Endodermal cell (in vitro differentiated cells): ENCODE data around the gene PON1. TPM values are rescaled to one million over a fixed set of nuclear protein-coding genes. Genes with fewer than 3 reads are reported as not detected.

Experiments
- DNase-seq: peaks from one replicate; pipeline ENCODE4 v3.0.0-alpha.2; 2017
- H3K27ac ChIP-seq: 2 replicates; pipeline ENCODE4 v1.5.1; 2013; ENCODE audit warnings: mild to moderate bottlenecking, low read depth, low read length, moderate library complexity
- H3K27me3 ChIP-seq: 2 replicates; pipeline ENCODE4 v1.6.1; 2013; ENCODE audit warnings: mild to moderate bottlenecking, low read length, moderate library complexity; ENCODE audit not compliant: insufficient read depth, control insufficient read depth, poor library complexity, severe bottlenecking
- H3K36me3 ChIP-seq: 2 replicates; pipeline ENCODE4 v1.7.0; 2013; ENCODE audit warnings: mild to moderate bottlenecking, low read length, moderate library complexity; ENCODE audit not compliant: control insufficient read depth, insufficient read depth
- H3K4me1 ChIP-seq: one replicate; pipeline ENCODE4 v1.7.0; 2013; ENCODE audit warnings: low read length; ENCODE audit not compliant: control insufficient read depth, insufficient read depth
- H3K4me3 ChIP-seq: 2 replicates; pipeline ENCODE4 v1.5.1; 2013; ENCODE audit warnings: mild to moderate bottlenecking, low read length, moderate library complexity
- H3K9ac ChIP-seq: 2 replicates; pipeline ENCODE4 v1.6.1; 2013; ENCODE audit warnings: mild to moderate bottlenecking, low read length, moderate library complexity; ENCODE audit not compliant: poor library complexity, severe bottlenecking; ENCODE audit errors: extremely low read depth
- H3K9me3 ChIP-seq: 2 replicates; pipeline ENCODE4 v1.6.1; 2013; ENCODE audit warnings: mild to moderate bottlenecking, low read length, moderate library complexity; ENCODE audit not compliant: control insufficient read depth
- H3K27ac Mint-ChIP-seq: 2 replicates; pipeline ENCODE4 v1.8.0; 2020; ENCODE audit warnings: mixed read lengths
- H3K27me3 Mint-ChIP-seq: 2 replicates; pipeline ENCODE4 v1.8.0; 2021; ENCODE audit warnings: mild to moderate bottlenecking, mixed read lengths; ENCODE audit not compliant: insufficient read depth
- H3K36me3 Mint-ChIP-seq: 2 replicates; pipeline ENCODE4 v1.8.0; 2020; ENCODE audit warnings: low read depth, mixed read lengths
- H3K4me1 Mint-ChIP-seq: 2 replicates; pipeline ENCODE4 v1.8.0; 2020; ENCODE audit warnings: mixed read lengths
- H3K4me3 Mint-ChIP-seq: 2 replicates; pipeline ENCODE4 v1.8.0; 2020; ENCODE audit warnings: mild to moderate bottlenecking, moderate library complexity, mixed read lengths
- H3K9me3 Mint-ChIP-seq: 2 replicates; pipeline ENCODE4 v1.8.0; 2020; ENCODE audit warnings: mild to moderate bottlenecking, mixed read lengths
- CTCF ChIP-seq: fragments of 200-600 bp; sonication (generic); conservative IDR thresholded peaks from 2 replicates; pipeline ENCODE4 v1.5.0; 2021; ENCODE audit warnings: antibody characterized with exemption, mild to moderate bottlenecking
- WGBS, 2 experiments: methylation state at CpG; one replicate each; pipeline versions ENCODE4 v1.1.5 to v1.1.7; 2013; ENCODE audit warnings: missing lambda C conversion rate in 2 of 2, mixed read lengths in 1 of 2; ENCODE audit not compliant: insufficient coverage in 1 of 2, insufficient read length in 1 of 2; 5-methylcytosine and 5-hydroxymethylcytosine counted together
- total RNA-seq, 2 donors: library from RNA; stranded (reverse); fragmentation: NEBNext Ultra II Directional in 1 of 2; extraction: Animal tissue kit (Norgen Biotek cat#: 25700) in 1 of 2; gene quantifications; 2 replicates in 1 of 2; 3 replicates in 1 of 2; pipeline ENCODE4 v1.2.1, GENCODE V29; 2021

PON1 gene
- total RNA-seq, 2 donors from 2014 or later = 0.48 TPM; not detected in 1

DNA sequence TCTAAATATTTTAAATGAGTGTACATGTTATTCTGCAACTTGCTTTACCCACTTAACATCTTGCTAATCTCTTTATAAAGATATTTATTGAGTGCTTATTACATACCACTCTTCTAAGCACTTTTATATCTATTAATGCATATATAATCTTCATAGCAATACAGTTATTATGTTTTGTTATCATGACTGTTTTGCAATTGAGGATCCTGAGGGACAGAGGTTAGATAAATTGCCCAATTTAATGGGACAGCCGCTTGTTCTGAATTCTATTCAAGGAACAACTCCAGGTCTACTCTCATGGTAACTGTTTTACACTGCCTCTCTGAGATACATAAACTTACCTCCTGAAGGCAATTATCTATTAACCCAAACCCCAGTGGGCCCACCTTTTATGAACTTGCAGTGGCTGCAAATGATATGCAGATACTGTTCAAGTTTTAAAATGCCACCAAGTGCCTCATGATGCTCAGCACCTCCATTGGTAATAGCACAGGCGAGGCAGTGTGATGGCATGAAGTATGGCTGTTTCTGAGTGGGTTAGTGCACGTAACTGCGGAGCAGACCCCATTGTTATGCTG is 60.5 kb downstream of the PON1 start:
- DNase-seq = no peak
- WGBS, 2 experiments = 93 to 96% methylated on average over 4 of the region's 4 CpGs
- Histone ChIP-seq H3K4me1 (no peaks in the 10 kb centered on the region), H3K27me3 (no peaks in the 10 kb centered on the region), H3K9ac (no peak overlapping the region), H3K9me3 (no peaks in the 10 kb centered on the region), H3K4me3 (no peak overlapping the region), H3K36me3 (peaks cover 7% of the 10 kb centered on the region), H3K27ac (no peak overlapping the region)
- H3K27ac Mint-ChIP-seq = no peak overlapping the region
- H3K9me3 Mint-ChIP-seq = no peaks in the 10 kb centered on the region
- H3K4me1 Mint-ChIP-seq = peaks cover 10% of the 10 kb centered on the region
- no peak overlapping the region for H3K4me3 Mint-ChIP-seq
- H3K27me3 Mint-ChIP-seq = no peaks in the 10 kb centered on the region
- peaks cover 2% of the 10 kb centered on the region for H3K36me3 Mint-ChIP-seq
- no peak for TF ChIP-seq CTCF

GRCh38 chr7:95262875-95263274 is 61.5 kb downstream of the PON1 start:
- Mint-ChIP-seq H3K27me3 (no peaks in the 10 kb centered on the region), H3K9me3 (no peaks in the 10 kb centered on the region)
- WGBS, 2 experiments = 75% methylated on average over 1 of the region's 2 CpGs; no CpG with 5 or more reads in 1 of the 2 experiments

DNA sequence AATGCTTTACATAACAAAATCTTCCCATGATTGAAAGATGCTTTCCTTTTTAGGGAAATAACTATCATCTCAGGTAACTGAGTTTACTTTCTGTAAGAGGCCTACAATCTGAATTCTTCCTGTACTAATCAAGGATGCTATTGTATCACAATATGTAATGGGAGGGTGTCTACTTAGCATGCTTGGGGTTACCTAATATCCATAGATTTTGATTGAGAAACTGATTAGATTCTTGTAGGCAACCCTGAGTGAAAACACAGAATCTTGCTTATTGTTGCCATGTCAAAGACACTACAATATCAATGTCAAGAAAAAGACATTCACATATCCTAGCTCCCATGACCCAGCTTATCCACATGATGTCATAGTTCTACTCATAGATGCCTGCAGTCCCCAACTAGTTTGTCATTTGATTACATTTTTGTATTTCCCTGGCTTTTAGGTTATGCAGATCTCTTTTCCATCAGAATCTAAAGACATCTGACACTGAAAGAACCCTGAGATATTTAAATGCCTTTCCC is 62.4 kb downstream of the PON1 start:
- Histone ChIP-seq H3K27ac (no peak overlapping the region), H3K4me1 (no peaks in the 10 kb centered on the region), H3K9ac (no peak overlapping the region), H3K4me3 (no peak overlapping the region), H3K36me3 (peaks cover 5% of the 10 kb centered on the region), H3K9me3 (no peaks in the 10 kb centered on the region), H3K27me3 (no peaks in the 10 kb centered on the region)
- no peak overlapping the region for H3K27ac Mint-ChIP-seq
- peaks cover 4% of the 10 kb centered on the region for H3K4me1 Mint-ChIP-seq
- H3K36me3 Mint-ChIP-seq = peaks cover 4% of the 10 kb centered on the region
- no peak for TF ChIP-seq CTCF
- DNase-seq = no peak
- H3K9me3 Mint-ChIP-seq = peaks cover 2% of the 10 kb centered on the region
- H3K27me3 Mint-ChIP-seq = no peaks in the 10 kb centered on the region
- no peak overlapping the region for H3K4me3 Mint-ChIP-seq

More at GRCh38 chr7:95262875-95263274, 61.5 kb downstream of the PON1 start:
- Mint-ChIP-seq H3K4me1 (peaks cover 10% of the 10 kb centered on the region), H3K27ac (no peak overlapping the region), H3K4me3 (no peak overlapping the region), H3K36me3 (peaks cover 3% of the 10 kb centered on the region)
- Histone ChIP-seq H3K4me1 (no peaks in the 10 kb centered on the region), H3K9ac (no peak overlapping the region), H3K27ac (no peak overlapping the region), H3K4me3 (no peak overlapping the region), H3K27me3 (no peaks in the 10 kb centered on the region), H3K36me3 (peaks cover 5% of the 10 kb centered on the region), H3K9me3 (no peaks in the 10 kb centered on the region)
- no peak for TF ChIP-seq CTCF
- no peak for DNase-seq
